ENCODE results near the gene VOPP1.

DNA sequence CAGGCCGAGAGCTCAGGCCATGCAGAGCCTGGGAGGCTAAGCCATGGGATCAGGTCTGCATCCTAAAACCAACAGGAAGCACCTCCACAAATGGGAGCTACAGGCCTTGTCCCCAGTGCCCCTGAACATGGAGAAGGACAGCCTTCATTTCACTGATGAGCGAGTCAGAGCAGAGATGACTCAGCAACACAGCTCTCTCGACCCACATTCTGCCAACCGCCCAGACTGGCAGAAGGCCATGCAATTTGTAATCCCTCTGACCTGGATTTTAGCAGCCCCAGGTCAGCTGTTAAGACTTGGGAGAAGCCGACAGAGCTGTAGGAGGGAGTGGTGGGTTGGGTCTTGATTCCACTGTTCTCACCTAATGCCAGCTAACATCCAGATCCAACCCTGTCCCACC lies 25.5 kb downstream of the VOPP1 start:
- TF ChIP-seq POLR2A (IDR thresholded peaks at IDR 0.05; ENCODE audit: low read depth, low read length), result 0 out of 2 replicates have a peak, but pooled peaks have one; percentile 42
- no peak for TF ChIP-seq POLR2AphosphoS5 (IDR thresholded peaks at IDR 0.05; ENCODE audit: low read depth, low read length)
- TF ChIP-seq TAF1 (IDR thresholded peaks at IDR 0.05; ENCODE audit: low read depth, low read length), result no peak
- no peak for TF ChIP-seq SPI1 (IDR thresholded peaks at IDR 0.05; ENCODE audit: low read depth, low read length)
